Tibial nerve (tissue), 4 donors: ENCODE measurements around the gene SMARCAD1. TPM values are rescaled to one million over a fixed set of nuclear protein-coding genes. Genes with fewer than 3 reads are reported as not detected.
"Not testable (repeated sequence)": the region's sequence is repeated elsewhere in the genome, so short reads cannot be mapped to it uniquely, and the experiment has no call there.

ENCODE experiments used
- DNase-seq, 2 donors: peaks; one replicate each; pipeline ENCODE4 v3.0.0-alpha.2; 2019; ENCODE audit warnings: low spot score in 2 of 2
- H3K27ac ChIP-seq, 4 donors: fragments of 200-600 bp; sonication (generic) in 3 of 4; one replicate each; pipeline ENCODE4 v1.5.1; 2017 to 2019; ENCODE audit warnings: mild to moderate bottlenecking in 1 of 4
- H3K27me3 ChIP-seq, 2 donors: fragments of 200-600 bp; sonication (generic) in 1 of 2; one replicate each; pipeline versions ENCODE4 v1.5.1 to v1.6.0; 2017 to 2019
- H3K36me3 ChIP-seq, 3 donors: fragments of 200-600 bp; sonication (generic); one replicate each; pipeline ENCODE4 v1.5.1; 2018 to 2019
- H3K4me1 ChIP-seq, 4 donors: fragments of 200-600 bp; sonication (generic) in 3 of 4; one replicate each; pipeline ENCODE4 v1.5.1; 2017 to 2019
- H3K4me3 ChIP-seq, 4 donors: fragments of 200-600 bp; sonication (generic) in 3 of 4; one replicate each; pipeline ENCODE4 v1.5.1; 2017 to 2019; ENCODE audit warnings: mild to moderate bottlenecking in 1 of 4, moderate library complexity in 1 of 4
- H3K9me3 ChIP-seq, 4 donors: fragments of 200-600 bp; sonication (generic) in 3 of 4; one replicate each; pipeline ENCODE4 v1.5.1; 2017 to 2019
- CTCF ChIP-seq, 5 experiments: fragments of 200-600 bp in 3 of 5; fragments of 450-650 bp in 2 of 5; sonication (generic) in 3 of 5; IDR thresholded peaks; one replicate each; pipeline ENCODE4 v1.5.1; 2016 to 2019; ENCODE audit warnings: antibody characterized with exemption in 5 of 5, mild to moderate bottlenecking in 3 of 5, moderate library complexity in 2 of 5
- EP300 ChIP-seq, 2 donors: sonication (generic); formaldehyde crosslinking; IDR thresholded peaks; one replicate each; pipeline ENCODE4 v1.6.1; 2017; ENCODE audit warnings: antibody characterized with exemption in 2 of 2, mild to moderate bottlenecking in 1 of 2
- POLR2A ChIP-seq, 2 donors: fragments of 450-650 bp; IDR thresholded peaks; one replicate each; pipeline ENCODE4 v1.6.1; 2017; ENCODE audit warnings: antibody characterized with exemption in 2 of 2, mild to moderate bottlenecking in 2 of 2, moderate library complexity in 2 of 2
- WGBS, 2 donors: methylation state at CpG; one replicate each; pipeline ENCODE4 v1.1.5; 2018; 5-methylcytosine and 5-hydroxymethylcytosine counted together
- total RNA-seq, 4 donors: library from RNA; depleted of rRNA; stranded (reverse); fragments of >200 nt; gene quantifications; one replicate each; pipeline ENCODE4 v1.1.0, GENCODE V29; 2016

The SMARCAD1 gene
- total RNA-seq, 4 donors from 2014 or later = 22.3 to 25.7 (median 23.6) TPM

- WGBS, 2 donors = 96 to 98% methylated on average over 2 of the region's 2 CpGs
- DNase-seq = no peak
- peaks cover 4 to 98% (median 10%) of the 10 kb centered on the region in 3 donors for H3K36me3 ChIP-seq
- TF ChIP-seq POLR2A (IDR thresholded peaks at IDR 0.05) (no peak), CTCF (IDR thresholded peaks at IDR 0.05) (no peak), EP300 (IDR thresholded peaks at IDR 0.05) (no peak)
- H3K9me3 ChIP-seq = no peaks in the 10 kb centered on the region
- H3K4me3 ChIP-seq = no peak overlapping the region
- H3K27ac ChIP-seq = no peak overlapping the region
- H3K27me3 ChIP-seq = no peaks in the 10 kb centered on the region
- no peaks in the 10 kb centered on the region for H3K4me1 ChIP-seq
These were observed 71.1 kb downstream of the SMARCAD1 start for GRCh38 chr4:94278781-94279180.

GRCh38 chr4:94284889-94285288 lies 77.2 kb downstream of the SMARCAD1 start:
- 90 to 93% methylated on average over 1 of the region's 1 CpG for WGBS, 2 donors
- Histone ChIP-seq H3K4me1 (no peaks in the 10 kb centered on the region), H3K4me3 (no peak overlapping the region), H3K27ac (no peak overlapping the region), H3K36me3 (peaks cover 4 to 93% (median 13%) of the 10 kb centered on the region in 3 donors), H3K27me3 (no peaks in the 10 kb centered on the region), H3K9me3 (no peaks in the 10 kb centered on the region)
- TF ChIP-seq EP300 (IDR thresholded peaks at IDR 0.05) = no peak
- no peak for TF ChIP-seq POLR2A (IDR thresholded peaks at IDR 0.05)
- TF ChIP-seq CTCF (IDR thresholded peaks at IDR 0.05) = no peak
- no peak for DNase-seq

GRCh38 chr4:94285666-94286065 lies 78.0 kb downstream of the SMARCAD1 start:
- no peak for DNase-seq
- H3K27me3 ChIP-seq = no peaks in the 10 kb centered on the region
- H3K9me3 ChIP-seq = no peaks in the 10 kb centered on the region
- H3K4me1 ChIP-seq = no peaks in the 10 kb centered on the region
- H3K4me3 ChIP-seq = no peak overlapping the region
- TF ChIP-seq POLR2A (IDR thresholded peaks at IDR 0.05) (no peak), CTCF (IDR thresholded peaks at IDR 0.05) (no peak), EP300 (IDR thresholded peaks at IDR 0.05) (no peak)
- peaks cover 1 to 91% (median 13%) of the 10 kb centered on the region in 3 donors for H3K36me3 ChIP-seq
- 95 to 97% methylated on average over 4 of the region's 4 CpGs for WGBS, 2 donors
- no peak overlapping the region for H3K27ac ChIP-seq

- no peaks in the 10 kb centered on the region for H3K4me1 ChIP-seq
- H3K4me3 ChIP-seq = no peak overlapping the region
- H3K27me3 ChIP-seq = no peaks in the 10 kb centered on the region
- TF ChIP-seq POLR2A (IDR thresholded peaks at IDR 0.05) (no peak), CTCF (IDR thresholded peaks at IDR 0.05) (no peak), EP300 (IDR thresholded peaks at IDR 0.05) (no peak)
- peaks cover 0 to 62% (median 0%) of the 10 kb centered on the region in 3 donors for H3K36me3 ChIP-seq
- no peaks in the 10 kb centered on the region for H3K9me3 ChIP-seq
- H3K27ac ChIP-seq = no peak overlapping the region
- 68 to 78% methylated on average over 2 of the region's 2 CpGs for WGBS, 2 donors
- no peak for DNase-seq
These were observed 82.6 kb downstream of the SMARCAD1 start for GRCh38 chr4:94290245-94290644.

- H3K4me1 ChIP-seq, DNase-seq, H3K9me3 ChIP-seq, H3K4me3 ChIP-seq, H3K27ac ChIP-seq, H3K27me3 ChIP-seq: not testable (repeated sequence)
- H3K36me3 ChIP-seq = peaks cover 0 to 28% (median 0%) of the 10 kb centered on the region in 3 donors
- WGBS, 2 donors = 91 to 92% methylated on average over 4 of the region's 4 CpGs
These were observed 86.3 kb downstream of the SMARCAD1 start for GRCh38 chr4:94293981-94294380.

- H3K9me3 ChIP-seq, H3K27ac ChIP-seq, H3K4me3 ChIP-seq, H3K27me3 ChIP-seq, DNase-seq, H3K4me1 ChIP-seq: not testable (repeated sequence)
- H3K36me3 ChIP-seq = peaks cover 0 to 16% (median 0%) of the 10 kb centered on the region in 3 donors
- 75 to 82% methylated on average over 6 of the region's 6 CpGs for WGBS, 2 donors
These were observed 87.8 kb downstream of the SMARCAD1 start for GRCh38 chr4:94295473-94295872.
